HepG2 (cell line): Measurements from ENCODE around the gene SLC34A3. TPM values are rescaled to one million over a fixed set of nuclear protein-coding genes. Genes with fewer than 3 reads are reported as not detected.
A peak's percentile ranks its signal among the peaks of the same experiment; 100 is the strongest.

Experiments used
- CEBPG ChIP-seq: IDR thresholded peaks from 2 replicates; pipeline ENCODE4 v1.6.1; 2016
- CREM ChIP-seq, 2 experiments: sonication (generic) in 1 of 2; formaldehyde crosslinking in 1 of 2; IDR thresholded peaks; 2 replicates each; pipeline versions ENCODE4 v1.4.0 to v1.6.1; 2016 to 2020; ENCODE audit warnings: antibody characterized with exemption in 1 of 2, mild to moderate bottlenecking in 1 of 2, missing genetic modification reagents in 1 of 2
- E2F2 ChIP-seq: sonication (generic); formaldehyde crosslinking; IDR thresholded peaks from 2 replicates; pipeline ENCODE4 v1.4.0; 2020; ENCODE audit warnings: missing genetic modification reagents, borderline replicate concordance
- GATAD1 ChIP-seq: IDR thresholded peaks from 2 replicates; pipeline ENCODE4 v1.6.1; 2016; ENCODE audit warnings: missing genetic modification reagents, missing compliant biosample characterization
- HDAC2 ChIP-seq: sonication (generic); formaldehyde crosslinking; IDR thresholded peaks from 2 replicates; pipeline ENCODE4 v1.4.0; 2020; ENCODE audit warnings: missing genetic modification reagents
- KDM6A ChIP-seq: IDR thresholded peaks from 2 replicates; pipeline ENCODE4 v1.6.1; 2016; ENCODE audit warnings: low read depth
- MED1 ChIP-seq: sonication (generic); formaldehyde crosslinking; IDR thresholded peaks from 2 replicates; pipeline ENCODE4 v1.4.0; 2020; ENCODE audit warnings: missing genetic modification reagents
- MEF2D ChIP-seq: sonication (generic); formaldehyde crosslinking; IDR thresholded peaks from 2 replicates; pipeline ENCODE4 v1.5.1; 2020; ENCODE audit warnings: mild to moderate bottlenecking, missing genetic modification reagents
- PRMT3 ChIP-seq: sonication (generic); formaldehyde crosslinking; IDR thresholded peaks from 2 replicates; pipeline ENCODE4 v1.8.1; 2022; ENCODE audit warnings: low read depth, mild to moderate bottlenecking, moderate library complexity, missing genetic modification reagents, borderline replicate concordance
- PTBP1 ChIP-seq: fragments of 200-400 bp; formaldehyde crosslinking; IDR thresholded peaks from 2 replicates; pipeline ENCODE4 v1.6.1; 2018; ENCODE audit warnings: low read length, low read depth; ENCODE audit not compliant: poor library complexity, severe bottlenecking
- REXO4 ChIP-seq: sonication (generic); formaldehyde crosslinking; IDR thresholded peaks from 2 replicates; pipeline ENCODE4 v1.8.0; 2022; ENCODE audit warnings: missing genetic modification reagents, mild to moderate bottlenecking, borderline replicate concordance
- TOPORS ChIP-seq: sonication (generic); formaldehyde crosslinking; IDR thresholded peaks from 2 replicates; pipeline ENCODE4 v1.8.0; 2023; ENCODE audit warnings: mild to moderate bottlenecking, missing genetic modification reagents
- U2AF1 ChIP-seq: fragments of 200-400 bp; formaldehyde crosslinking; optimal IDR thresholded peaks from 2 replicates; pipeline ENCODE3; 2017; ENCODE audit warnings: mild to moderate bottlenecking, low read depth, low read length
- ZFP1 ChIP-seq: IDR thresholded peaks from 2 replicates; pipeline ENCODE4 v1.6.1; 2016
- ZKSCAN5 ChIP-seq: sonication (generic); formaldehyde crosslinking; IDR thresholded peaks from 2 replicates; pipeline ENCODE4 v1.5.1; 2020; ENCODE audit warnings: mild to moderate bottlenecking, missing genetic modification reagents
- ZMYM4 ChIP-seq: sonication (generic); formaldehyde crosslinking; IDR thresholded peaks from 2 replicates; pipeline ENCODE4 v1.8.1; 2023; ENCODE audit warnings: mild to moderate bottlenecking, missing genetic modification reagents
- ZNF484 ChIP-seq: sonication (generic); formaldehyde crosslinking; IDR thresholded peaks from 2 replicates; pipeline ENCODE4 v1.5.1; 2020; ENCODE audit warnings: mild to moderate bottlenecking, low read depth, missing genetic modification reagents, borderline replicate concordance
- ZNF546 ChIP-seq: sonication (generic); formaldehyde crosslinking; conservative IDR thresholded peaks from 2 replicates; pipeline ENCODE4 v1.8.1; 2023; ENCODE audit warnings: mild to moderate bottlenecking, missing genetic modification reagents
- ZNF605 ChIP-seq: sonication (generic); formaldehyde crosslinking; IDR thresholded peaks from 2 replicates; pipeline ENCODE4 v1.8.0; 2022; ENCODE audit warnings: mild to moderate bottlenecking, missing genetic modification reagents
- ZNF619 ChIP-seq: sonication (generic); formaldehyde crosslinking; IDR thresholded peaks from 2 replicates; pipeline ENCODE4 v1.4.0; 2020; ENCODE audit warnings: mild to moderate bottlenecking, missing genetic modification reagents
- ZNF768 ChIP-seq: sonication (generic); formaldehyde crosslinking; IDR thresholded peaks from 2 replicates; pipeline ENCODE4 v1.4.0; 2020; ENCODE audit warnings: missing genetic modification reagents
- polyA plus RNA-seq, 8 experiments: library from polyadenylated mRNA; depleted of rRNA in 3 of 8; stranded (reverse) in 7 of 8; unstranded in 1 of 8; fragments of >200 nt; fragmentation: Illumina TruSeq in 4 of 8; extraction: Trizol in 4 of 8; gene quantifications; 2 replicates each; pipeline versions ENCODE4 v1.2.1 to v1.2.3, GENCODE V29; 2011 to 2016; ENCODE audit warnings: low read depth in 4 of 8, missing spikeins in 1 of 8, mixed read lengths in 1 of 8; ENCODE audit not compliant: insufficient read depth in 1 of 8
- total RNA-seq, 5 experiments: library from RNA; depleted of rRNA; stranded (reverse); fragments of >200 nt; fragmentation: Illumina TruSeq; extraction: Trizol; gene quantifications; 2 replicates each; pipeline ENCODE4 v1.2.3, GENCODE V29; 2016; ENCODE audit warnings: low read depth in 1 of 5
- TF ChIP-seq, protein P1 (sequence below): sonication (generic); formaldehyde crosslinking; IDR thresholded peaks from 2 replicates; pipeline ENCODE4 v1.5.0; 2020; ENCODE audit warnings: missing genetic modification reagents
- TF ChIP-seq, protein P2 (sequence below): sonication (generic); formaldehyde crosslinking; IDR thresholded peaks from 2 replicates; pipeline ENCODE4 v1.8.0; 2022; ENCODE audit warnings: missing genetic modification reagents, low read depth, mild to moderate bottlenecking, borderline replicate concordance

The SLC34A3 gene
- total and polyA plus RNA-seq, 2 of the 13 experiments (the other 11 are each of a cell fraction or from before 2014, with no cell fraction given) = 0.07 to 1.0 TPM

- TF ChIP-seq ZNF484 (no peak), ZKSCAN5 (CRISPR knock-in tag) (peak; percentile 98), ZNF605 (CRISPR knock-in tag) (peak; percentile 80), ZNF619 (CRISPR knock-in tag) (peak; percentile 74; the same call in 1 of the 2 replicates), ZFP1 (CRISPR knock-in tag) (0 out of 2 replicates have a peak, but pooled peaks have one; percentile 16), U2AF1 (peak; percentile 53), PRMT3 (no peak), ZMYM4 (0 out of 2 replicates have a peak, but pooled peaks have one; percentile 42), PTBP1 (peak; percentile 35), REXO4 (CRISPR knock-in tag) (no peak), TOPORS (no peak), GATAD1 (CRISPR knock-in tag) (peak; percentile 81), CEBPG (no peak), CREM (IDR thresholded peaks at IDR 0.05) (0 out of 2 replicates have a peak, but pooled peaks have one; percentile 26), CREM (CRISPR knock-in tag; IDR thresholded peaks at IDR 0.05) (no peak), ZNF546 (CRISPR knock-in tag) (peak; percentile 60), E2F2 (CRISPR knock-in tag) (0 out of 2 replicates have a peak, but pooled peaks have one; percentile 11), HDAC2 (CRISPR knock-in tag) (peak; percentile 66; the same call in 1 of the 2 replicates), MEF2D (peak; percentile 90), KDM6A (CRISPR knock-in tag) (no peak), MED1 (CRISPR knock-in tag) (peak; percentile 78), ZNF768 (CRISPR knock-in tag) (peak; percentile 44; the same call in 1 of the 2 replicates)
- TF ChIP-seq, protein P1, sequence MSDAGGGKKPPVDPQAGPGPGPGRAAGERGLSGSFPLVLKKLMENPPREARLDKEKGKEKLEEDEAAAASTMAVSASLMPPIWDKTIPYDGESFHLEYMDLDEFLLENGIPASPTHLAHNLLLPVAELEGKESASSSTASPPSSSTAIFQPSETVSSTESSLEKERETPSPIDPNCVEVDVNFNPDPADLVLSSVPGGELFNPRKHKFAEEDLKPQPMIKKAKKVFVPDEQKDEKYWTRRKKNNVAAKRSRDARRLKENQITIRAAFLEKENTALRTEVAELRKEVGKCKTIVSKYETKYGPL (CRISPR knock-in tag) = 0 out of 2 replicates have a peak, but pooled peaks have one; percentile 6
- TF ChIP-seq, protein P2, sequence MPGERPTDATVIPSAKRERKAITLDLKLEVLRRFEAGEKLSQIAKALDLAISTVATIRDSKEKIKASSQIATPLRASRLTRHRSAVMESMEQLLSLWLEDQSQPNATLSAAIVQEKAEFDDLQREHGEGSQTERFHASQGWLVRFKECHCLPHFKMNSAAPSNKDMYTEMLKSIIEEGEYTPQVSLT (CRISPR knock-in tag) = no peak
Observed at GRCh38 chr9:137277329-137278041, 46.8 kb downstream of the SLC34A3 start, which contains the start of gene TOR4A (continued).
